Stimulated activated CD4-positive, alpha-beta T cell treated with anti-CD3 and anti-CD28 coated beads, Interleukin-4, amount 100 ng/mL, for 48 hours (primary cell): ENCODE data around the gene SLC10A2.
"Not testable (repeated sequence)": the region's sequence is repeated elsewhere in the genome, so short reads cannot be mapped to it uniquely, and the experiment has no call there.

Experiments
- DNase-seq, 2 donors: peaks; one replicate each; pipeline ENCODE4 v3.0.0-alpha.2; 2020; ENCODE audit warnings: low read depth in 2 of 2

Gene SLC10A2, protein sequence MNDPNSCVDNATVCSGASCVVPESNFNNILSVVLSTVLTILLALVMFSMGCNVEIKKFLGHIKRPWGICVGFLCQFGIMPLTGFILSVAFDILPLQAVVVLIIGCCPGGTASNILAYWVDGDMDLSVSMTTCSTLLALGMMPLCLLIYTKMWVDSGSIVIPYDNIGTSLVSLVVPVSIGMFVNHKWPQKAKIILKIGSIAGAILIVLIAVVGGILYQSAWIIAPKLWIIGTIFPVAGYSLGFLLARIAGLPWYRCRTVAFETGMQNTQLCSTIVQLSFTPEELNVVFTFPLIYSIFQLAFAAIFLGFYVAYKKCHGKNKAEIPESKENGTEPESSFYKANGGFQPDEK

DNA sequence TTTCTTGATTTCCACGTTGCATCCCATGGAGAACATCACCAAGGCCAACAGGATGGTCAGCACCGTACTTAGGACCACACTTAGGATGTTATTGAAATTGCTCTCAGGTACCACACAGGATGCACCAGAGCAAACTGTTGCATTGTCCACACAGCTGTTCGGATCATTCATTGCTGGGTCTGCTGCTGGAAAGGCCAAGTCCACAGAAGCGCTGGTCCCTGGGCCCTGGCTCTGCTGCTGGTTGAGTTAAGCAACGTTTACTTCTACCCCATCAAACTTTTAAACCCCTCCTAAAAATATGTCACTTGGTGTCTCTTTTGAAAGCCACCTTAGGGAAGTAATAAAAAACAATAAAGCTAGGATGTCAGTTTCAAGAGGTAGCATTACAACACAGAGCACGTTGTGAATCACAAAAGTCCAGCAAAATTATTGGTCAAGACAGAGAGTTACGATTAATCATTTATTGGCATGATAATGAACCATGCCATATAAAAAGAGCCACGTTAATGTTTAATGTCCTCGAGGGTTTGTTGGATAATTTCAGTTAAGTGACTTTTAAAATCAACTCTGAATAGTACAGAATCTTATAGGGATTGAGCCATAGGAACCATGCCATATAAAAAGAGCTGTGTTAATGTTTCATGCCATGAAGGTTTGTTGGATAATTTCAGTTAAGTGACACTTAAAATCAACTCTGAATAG, at the start of gene SLC10A2:
SLC10A2 (minus strand) TSS at position 339 of the 702 bp plus-strand sequence; CDS start at position 171, 168 bp downstream.
- no peak for DNase-seq

DNA sequence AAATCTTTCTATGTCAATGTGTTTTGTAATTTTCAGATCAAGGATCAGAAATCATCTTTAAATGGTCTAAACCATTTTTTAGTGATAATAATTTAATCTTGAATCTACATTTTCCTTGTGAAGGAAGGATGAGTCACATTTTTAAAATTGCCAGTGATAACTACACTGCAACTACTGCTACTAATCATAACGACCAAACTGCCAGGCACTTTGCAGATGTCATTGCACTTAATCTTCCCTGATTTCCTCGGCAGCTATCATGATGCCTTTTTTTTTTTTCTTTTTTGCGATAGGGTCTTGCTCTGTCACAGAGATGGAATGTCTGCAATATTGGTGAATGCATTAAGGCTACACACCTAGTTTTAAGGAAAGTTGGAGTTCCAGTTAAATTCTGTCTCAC, 41.4 kb upstream of the SLC10A2 start:
- no peak for DNase-seq

DNA sequence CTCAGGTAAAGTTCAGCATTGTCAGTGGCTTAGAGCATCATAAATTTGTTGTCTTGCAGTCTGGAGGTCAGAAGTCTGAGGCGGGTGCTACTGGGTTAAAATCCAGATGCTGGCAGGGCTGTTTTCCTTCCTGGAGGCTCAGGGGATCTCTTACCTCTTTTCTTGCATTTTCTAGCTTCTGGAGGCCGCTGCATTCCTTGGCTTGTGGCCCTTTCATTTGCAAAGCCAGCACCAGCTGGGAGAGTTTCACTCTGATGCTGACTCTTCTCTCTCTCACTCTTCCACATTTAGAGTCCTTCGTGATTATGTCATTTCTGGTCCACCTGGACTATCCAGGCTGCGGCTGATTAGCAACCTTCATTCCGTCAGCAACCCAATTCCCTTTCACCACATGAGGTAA, 38.1 kb upstream of the SLC10A2 start:
- no peak for DNase-seq

DNA sequence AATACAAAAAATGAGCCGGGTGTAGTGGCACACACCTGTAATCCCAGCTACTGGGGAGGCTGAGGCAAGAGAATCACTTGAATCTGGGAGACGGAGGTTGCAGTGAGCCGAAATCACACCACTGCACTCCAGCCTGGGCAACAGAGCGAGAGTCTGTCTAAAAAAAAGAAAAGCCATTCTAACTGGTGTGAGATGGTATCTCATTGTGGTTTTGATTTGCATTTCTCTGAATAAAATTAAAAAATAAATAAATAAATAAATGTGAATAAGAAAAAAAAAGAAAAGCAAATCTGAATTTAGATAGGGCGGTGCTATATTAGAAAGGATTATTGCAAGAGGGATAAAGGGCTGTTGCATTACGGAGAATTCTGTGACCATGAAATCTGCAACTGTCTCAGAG, 37.2 kb upstream of the SLC10A2 start:
- DNase-seq = not testable (repeated sequence)

DNA sequence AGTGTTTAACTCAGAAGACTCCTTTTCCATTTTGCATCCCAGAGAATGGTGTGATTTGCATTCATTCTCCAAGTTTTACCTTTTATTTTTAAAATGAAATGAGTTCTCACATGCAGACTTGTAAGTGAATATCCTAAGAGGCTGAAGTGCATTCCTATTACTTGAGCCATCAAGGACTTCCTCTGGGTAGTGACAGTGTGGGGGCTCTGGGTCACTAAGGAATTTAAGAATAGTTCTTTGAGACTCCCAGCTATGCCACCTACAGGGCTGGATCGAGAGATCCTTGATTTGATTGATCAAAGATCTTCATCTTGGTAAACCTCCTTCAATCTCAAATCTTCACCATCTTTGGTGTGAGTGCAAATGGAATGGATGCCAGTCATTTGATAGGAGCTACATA, 36.3 kb upstream of the SLC10A2 start:
- DNase-seq = no peak

DNA sequence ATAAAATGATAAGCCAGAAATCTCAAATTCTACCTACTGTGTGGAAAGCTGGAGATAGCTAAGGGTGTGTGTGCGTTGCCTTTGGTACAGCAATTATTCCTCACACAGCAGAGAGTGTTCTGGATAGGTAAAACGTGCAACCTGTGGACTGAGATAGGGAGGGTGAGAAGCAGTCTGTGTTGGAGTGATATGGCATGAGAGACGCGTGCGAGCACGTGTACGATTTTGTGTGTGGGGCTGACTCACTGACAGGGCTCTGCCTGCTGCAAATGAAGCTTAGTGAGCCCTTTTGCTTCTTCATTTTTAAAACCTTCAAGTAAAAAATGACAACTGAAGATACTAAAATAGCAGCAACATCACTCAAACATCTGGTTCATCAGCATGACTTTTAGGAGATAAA, 35.7 kb upstream of the SLC10A2 start:
- DNase-seq = no peak

DNA sequence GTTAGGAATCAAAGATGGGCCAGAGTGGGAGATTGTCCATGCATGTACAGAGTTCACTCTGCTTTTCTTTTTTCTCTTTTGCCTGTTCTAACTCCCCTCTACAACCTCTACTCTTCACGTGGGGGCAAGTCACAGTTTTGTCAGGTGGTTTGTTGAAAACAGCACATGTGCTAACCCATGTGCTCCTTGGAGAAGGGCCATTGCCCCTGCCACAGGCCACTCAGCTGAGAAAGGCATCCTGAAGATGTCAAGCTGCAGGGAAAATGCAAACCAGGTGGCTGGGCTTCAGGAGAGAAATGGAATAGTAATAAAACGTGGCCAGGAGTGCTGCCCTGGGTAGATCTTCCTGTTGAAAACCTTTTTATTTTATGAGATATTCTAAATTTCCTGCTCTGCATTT, 35.3 kb upstream of the SLC10A2 start:
- DNase-seq = no peak

DNA sequence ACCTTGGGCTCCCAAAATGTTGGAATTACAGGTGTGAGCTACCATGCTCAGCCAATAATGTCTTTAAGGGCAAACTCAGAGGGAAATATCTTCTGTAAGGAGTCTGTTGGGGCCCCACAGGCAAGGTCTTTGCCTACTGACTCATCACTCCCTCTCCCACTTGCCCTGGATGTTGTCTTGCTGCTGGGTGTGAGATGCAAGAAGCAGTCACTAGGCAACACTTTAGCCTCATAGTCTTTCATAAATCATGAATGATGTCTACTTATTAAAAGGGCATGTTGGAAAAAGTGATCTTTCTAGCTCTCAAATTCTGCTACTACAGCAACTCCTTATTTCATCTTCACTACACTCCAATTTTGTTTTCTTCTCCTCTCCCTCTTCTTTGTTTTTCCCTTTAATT, 34.6 kb upstream of the SLC10A2 start:
- no peak for DNase-seq

DNA sequence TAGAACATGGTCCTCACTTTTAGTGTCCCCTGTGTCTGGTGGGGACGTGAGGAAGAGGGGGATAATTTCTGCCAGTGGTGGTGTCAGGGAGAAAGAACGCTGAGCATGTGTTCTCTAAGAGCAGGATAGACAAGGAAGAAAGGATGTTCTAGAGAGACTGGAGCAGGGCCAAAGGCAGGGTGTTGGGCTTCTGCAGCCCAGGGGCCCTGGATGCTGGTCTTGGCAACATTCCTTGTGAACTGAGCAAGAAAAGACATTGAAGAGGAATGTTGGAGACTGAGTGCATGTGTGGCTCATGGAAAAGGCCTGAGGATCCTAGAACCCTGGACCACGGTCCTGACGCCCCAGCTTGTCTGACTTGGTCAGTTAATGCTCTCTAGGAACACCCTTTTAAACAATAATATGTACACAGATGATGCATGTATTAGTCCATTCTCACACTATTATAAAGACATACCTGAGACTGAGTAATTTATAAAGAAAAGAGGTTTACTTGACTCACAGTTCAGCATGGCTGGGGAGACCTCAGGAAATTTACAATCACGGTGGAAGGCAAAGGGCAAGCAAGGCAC, 33.6 kb upstream of the SLC10A2 start:
- no peak for DNase-seq

DNA sequence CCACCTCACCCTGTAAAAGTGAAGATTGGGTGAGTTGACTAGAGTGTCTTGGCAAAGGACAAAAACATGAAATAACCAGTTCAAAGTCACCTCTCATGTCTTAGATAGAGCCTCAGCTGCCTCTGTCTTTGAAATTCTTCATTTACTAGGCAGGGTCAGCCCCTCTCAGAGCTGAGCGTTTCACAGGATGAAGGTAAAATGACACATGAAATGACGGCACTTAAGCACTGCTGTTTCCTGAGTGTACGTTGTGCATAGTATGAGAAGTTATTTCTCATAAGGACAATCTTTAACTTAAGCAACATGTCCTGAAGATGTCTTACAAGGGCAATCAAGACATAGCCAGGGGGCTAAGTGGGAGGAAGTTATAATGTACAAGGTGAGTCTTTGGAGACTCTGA, 32.3 kb upstream of the SLC10A2 start:
- DNase-seq = no peak

DNA sequence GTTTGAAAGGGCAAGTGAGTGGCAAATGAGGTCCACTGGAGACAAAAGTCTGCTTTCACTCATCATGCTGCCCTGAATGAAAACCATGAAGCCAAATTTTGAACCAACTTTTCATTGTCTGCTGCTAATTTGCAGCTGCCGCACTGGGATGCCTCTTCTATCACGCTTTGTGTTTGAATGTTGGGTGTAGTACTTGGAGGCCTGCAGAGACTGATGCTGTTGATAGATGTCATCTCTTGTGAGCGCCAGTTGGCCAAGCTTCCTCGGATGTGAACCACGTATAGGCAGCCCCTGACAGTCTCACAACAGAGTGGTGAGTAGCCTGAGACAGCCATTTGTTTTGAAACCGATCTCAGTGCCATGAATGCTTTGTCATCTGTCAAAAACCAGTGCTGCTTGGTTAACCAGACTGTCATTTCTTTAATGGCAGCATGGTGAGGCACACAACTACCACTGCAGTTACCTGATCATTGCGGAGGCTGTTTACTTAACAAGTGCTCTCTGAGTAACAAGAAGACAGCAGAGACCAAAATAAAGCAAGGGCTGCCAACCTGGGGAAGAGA, 31.2 kb upstream of the SLC10A2 start:
- no peak for DNase-seq

DNA sequence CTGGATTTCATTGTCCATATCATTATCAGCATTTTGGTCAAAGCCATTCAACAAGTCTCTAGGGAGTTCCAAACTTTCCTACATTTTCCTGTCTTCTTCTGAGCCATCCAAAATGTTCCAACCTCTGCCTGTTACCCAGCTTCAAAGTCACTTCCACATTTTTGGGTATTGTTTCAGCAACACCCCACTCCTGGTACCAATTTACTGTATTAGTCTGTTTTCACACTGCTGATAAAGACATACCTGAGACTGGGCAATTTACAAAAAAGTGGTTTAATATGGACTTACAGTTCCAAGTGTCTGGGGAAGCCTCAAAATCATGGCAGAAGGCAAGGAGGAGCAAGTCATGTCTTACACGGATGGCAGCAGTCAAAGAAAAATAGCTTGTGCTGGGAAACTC, 27.4 kb upstream of the SLC10A2 start:
- DNase-seq = not testable (repeated sequence)

DNA sequence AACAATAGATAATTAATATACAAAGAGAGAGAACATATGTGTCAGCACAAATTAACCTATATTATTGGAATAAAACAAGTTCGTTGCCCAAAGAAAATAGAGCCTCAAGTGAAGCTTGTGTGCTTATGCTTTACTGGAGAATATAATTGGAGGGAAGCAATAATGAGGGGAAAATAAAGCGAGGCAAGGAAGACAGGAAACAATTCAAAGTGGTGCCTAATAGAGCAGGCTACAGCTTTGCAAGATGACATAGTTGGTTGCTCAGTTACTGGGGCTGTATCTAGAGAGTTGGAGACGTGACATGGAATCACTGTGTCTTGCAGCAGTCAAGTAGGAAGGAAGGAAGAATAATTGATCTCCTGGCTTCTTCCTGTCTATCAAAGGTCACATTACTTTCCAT, 21.1 kb upstream of the SLC10A2 start:
- DNase-seq = no peak

DNA sequence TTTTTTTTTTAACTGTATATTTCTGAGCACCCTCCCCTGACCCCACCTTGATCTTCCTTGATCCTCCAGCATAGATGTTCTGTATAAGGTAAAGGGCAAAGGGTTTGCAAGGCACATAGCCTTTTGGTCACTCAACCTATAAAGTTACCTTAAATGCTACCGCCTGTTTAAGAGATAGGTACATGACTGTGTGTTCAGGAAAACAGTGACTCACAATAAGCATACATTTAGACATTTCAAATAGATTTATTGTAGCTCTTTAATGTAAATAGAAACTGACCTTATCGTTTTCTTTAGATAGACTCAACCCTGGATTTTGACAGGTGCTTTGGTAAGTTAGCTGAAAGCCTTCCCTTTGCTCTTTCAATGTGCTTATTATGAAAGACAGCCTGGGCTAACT, 15.2 kb upstream of the SLC10A2 start:
- no peak for DNase-seq

DNA sequence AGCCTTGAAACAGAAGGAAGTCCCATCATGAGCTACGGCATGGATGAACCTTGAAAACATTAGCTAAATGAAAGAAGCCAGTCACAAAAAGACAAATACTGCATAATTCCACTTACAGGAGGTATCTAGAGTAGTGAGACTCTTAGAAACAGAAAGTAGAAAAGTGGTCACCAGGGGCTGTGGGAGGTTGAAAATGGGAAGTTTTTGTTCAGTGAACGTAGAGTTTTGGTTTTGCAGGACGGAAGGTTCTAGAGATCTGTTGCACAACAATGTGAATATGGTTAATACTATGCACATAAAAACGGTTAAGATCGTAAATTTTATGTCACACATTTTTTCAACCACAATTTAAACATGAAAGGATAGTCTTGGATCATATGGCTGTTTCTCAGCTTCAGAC, 11.9 kb upstream of the SLC10A2 start:
- DNase-seq = no peak

DNA sequence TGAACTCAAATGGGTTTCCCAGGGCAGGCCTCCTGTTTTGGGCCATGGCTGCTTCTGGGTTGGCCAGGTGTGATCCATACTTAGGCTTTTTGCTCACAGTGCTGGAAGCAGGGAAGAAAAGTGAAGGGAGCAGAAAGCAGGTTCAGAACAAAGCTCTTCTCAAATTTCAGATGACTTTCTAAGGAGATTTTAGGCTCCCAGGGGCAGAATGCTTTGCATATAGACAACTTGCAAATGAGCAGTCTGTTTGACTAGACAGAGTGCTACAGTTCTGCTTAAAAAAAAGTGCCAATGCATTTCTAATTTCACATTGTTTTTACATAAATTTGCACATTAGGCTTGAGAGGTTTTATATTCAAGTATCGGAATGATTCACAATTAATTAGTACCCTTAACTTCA, 2.6 kb upstream of the SLC10A2 start:
- no peak for DNase-seq

DNA sequence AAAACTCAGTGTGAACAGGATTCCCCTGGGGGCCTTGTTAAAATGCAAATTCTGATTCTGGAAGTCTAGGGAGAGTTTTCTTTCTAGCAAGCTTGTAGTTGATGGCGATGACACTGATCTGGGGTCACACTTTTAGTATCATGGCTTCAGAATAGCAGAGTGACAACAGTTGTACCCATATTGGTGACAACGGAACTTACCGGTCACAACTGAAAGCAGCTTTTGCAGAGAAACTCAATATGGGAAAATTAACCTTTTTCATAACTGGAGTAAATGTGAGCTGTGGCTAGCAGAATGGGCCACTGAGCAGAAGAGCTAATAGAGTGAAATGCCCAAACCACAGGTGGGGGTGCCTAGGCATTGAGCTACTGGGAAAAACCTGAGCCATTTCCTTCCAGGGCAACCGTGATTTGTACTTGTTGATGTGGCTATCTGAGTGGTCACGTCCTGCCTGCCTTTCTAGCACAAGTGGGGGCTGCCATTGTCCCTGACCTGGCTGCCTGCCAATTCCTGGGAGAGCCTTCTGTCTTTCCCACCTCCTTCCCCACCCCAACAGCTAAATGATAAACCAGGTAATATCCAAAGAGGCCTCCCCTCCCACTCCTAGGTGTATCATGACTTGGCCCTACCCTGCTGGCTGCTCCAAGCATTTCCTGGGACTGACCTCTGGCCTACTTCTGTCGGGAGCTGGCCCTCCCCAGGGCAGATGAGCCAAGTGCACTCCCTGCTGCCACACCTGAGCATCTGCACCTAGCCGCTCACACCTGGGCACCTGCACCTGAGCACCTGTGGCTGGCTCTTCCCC, 1.7 kb upstream of the SLC10A2 start:
- no peak for DNase-seq

DNA sequence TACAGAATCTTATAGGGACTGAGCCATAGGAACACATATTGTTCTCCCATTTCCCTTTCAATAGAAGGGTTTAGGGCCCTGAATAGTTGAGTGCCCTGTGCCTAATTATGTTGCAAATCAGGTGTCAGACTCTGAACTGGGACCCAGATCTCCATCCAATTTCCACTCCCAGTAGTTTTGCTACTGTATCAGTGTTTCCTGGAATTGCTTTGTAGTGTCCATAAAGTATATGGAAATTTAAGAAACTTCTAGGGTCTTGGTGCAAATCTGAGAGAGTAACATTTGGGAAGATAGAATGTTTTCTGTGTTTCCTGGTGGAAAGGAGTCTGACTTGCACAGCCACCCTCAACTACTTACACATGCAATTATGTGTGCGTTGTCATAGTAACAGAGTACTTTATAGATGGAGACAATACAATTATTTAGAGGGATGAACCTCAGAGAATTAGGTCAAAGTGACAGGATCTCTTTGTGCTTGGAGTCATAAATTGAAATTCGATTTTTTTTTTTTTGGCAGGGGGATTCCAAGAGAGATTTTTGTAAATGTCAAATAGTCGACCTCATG, 646 bp upstream of the SLC10A2 start:
- no peak for DNase-seq

DNA sequence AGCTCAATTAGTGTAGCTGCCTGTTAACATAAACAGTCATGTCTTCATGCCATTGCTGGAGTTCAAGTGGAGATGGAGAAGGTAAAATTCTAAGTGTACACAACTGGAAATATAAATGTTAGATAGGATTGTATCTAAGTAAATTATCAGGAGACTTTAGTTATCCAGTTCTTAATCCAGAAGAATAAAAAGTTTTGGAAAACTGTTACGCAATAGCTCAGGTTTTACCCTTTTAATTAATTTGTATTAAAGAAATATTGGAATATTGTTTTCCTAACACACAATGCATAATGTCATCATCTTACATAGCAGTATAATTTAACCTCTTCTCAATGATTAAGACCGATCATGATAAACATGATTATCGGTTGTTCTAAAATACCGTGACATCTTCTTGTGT, 2.8 kb downstream of the SLC10A2 start:
- no peak for DNase-seq

DNA sequence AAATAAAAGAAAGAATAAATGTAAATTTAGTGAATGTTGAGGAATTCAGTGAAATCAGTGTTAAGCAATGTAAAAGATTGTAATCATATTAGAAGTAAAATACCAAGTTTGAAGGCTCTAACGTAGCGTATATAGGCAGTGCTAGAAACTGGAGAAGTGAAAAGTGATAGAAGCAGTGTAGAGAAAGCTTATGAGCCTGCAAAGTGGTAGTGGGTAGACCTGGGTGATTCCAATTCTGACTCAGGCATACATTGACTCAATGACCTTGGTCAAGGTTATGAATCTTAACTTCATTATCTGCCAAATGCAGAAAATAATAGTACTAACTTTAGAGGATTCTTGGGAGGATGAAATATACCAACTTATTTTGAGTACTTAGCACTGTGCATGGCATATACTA, 4.1 kb downstream of the SLC10A2 start:
- no peak for DNase-seq

DNA sequence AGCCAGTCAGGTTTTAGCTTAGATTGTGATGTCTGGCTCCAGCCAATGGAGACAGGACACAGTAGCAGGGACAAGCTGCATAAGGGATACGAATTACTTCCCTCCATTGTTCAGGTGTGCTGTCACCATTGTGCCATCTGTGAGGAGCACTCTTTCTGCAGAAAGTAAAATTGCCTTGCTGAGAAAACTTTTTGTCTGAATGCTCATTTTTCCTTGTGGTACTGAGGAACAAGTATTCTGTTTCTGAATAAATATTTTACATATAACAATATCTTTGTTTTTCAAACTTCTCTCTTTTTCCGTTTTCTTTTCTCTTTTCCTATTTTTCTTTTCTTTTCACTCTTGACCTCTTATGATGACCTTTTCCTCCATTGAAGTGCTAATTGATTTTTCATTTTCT, 10.2 kb downstream of the SLC10A2 start:
- DNase-seq = no peak

DNA sequence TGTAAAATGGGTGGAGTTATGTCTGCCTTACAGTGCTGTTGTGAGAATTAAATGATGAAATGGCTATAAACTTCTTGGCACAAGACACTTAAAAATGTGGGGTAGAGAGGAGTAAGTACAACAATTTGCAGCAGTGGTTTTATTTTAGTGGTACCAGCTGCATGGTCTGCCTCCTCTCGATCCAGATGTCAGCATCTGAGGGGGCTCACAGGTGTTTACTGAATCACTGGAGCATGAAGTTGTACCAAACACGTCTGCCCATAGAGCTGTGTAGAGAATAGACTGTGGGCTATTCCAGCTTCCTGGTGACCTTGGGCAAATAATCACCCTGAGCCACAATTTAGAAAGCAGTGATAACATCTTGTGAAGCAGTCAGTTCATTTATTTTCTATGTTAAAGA, 11.1 kb downstream of the SLC10A2 start:
- DNase-seq = no peak
